ENCODE measurements around the gene ASPG.

The ASPG gene

DNA sequence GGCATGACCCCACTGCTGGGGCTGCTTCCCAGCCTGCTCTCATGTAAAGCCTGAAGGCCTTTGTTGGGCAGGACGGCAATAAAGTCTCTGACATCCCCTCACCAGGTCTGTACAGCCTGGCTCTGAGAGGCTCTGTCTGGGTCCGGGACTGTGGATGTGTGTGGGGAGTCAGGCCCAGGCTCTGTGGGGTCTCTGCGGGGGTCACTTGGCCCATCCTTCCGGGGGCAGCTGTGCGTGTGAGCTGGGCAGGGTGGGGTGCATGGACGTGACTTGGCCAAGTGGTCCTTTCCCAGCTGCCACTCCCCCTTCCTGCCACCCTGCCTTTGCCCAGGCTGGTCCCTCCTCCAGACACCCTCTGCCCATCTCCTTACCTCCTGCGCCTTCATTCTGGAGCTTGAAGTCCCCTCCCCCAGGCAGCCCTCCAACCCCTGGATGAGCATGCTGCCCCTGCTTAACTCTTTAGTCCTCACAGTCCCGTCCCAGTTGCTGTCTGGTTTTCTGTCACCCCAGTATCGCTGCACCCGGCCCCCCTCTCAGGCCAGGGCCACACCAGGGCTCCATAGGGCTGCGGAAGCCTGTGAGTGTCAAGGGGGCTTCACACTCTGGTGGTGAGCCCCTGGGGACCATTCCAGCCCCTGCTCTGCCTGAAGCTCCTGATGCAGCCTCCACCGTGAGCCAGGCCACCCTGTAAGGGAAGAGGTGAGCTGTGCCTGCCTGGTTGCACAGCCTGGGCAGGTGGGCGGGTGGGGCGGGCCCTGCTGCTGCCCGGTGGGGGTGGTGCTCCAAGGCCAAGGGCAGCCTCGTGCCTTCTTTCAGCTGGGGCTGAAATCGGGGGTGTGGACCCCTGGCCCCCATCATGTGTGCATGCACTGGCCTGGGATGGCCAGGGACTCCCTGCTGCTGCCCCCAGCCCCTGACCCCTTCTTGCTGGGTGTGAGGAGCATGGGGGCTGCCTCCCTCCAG, 27.4 kb downstream of the ASPG start:
- no peak for DNase-seq (ENCODE audit: low read depth, low spot score)
- H3K4me3 ChIP-seq (ENCODE audit: low read length) = no peak overlapping the region

DNA sequence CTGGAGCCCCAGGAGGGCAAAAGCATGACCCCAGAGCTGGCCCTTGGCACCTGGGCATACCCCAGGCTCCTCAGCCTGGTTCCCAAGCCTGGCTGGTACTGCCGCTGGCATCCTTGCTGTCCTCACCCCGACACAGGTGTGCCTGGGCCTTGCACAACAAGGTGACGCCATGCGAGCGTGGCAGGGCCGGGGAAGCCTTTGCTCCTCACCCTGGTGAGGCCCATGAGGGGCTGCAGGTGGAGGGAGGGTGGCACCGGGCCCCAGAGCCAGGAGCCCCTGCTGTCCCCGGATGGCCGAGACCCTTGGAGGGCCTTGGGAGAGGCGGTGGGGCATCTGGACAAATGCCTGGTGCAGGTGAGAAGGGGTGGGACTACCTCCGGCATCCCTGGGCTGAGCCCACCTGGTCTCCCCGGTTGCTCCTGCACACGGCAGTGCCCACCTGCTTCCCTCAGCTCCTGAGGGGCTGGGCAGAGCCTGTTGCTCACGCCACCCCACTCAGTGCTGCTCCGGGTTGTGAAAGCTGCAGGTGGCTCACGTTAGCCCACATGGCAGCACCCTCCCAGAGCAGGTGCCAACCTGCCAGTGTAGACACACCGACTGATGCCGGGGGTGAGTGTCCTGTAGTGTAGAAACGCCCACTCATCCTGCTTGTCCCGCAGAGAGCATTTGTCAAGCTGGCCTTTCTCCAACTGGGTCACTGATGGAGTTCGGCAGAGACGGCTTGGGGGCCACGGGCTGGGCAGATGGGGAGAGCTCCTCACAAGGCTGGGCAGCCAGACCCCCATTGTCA, 28.3 kb downstream of the ASPG start:
- no peak overlapping the region for H3K4me3 ChIP-seq (ENCODE audit: low read length)
- DNase-seq (ENCODE audit: low read depth, low spot score) = no peak

DNA sequence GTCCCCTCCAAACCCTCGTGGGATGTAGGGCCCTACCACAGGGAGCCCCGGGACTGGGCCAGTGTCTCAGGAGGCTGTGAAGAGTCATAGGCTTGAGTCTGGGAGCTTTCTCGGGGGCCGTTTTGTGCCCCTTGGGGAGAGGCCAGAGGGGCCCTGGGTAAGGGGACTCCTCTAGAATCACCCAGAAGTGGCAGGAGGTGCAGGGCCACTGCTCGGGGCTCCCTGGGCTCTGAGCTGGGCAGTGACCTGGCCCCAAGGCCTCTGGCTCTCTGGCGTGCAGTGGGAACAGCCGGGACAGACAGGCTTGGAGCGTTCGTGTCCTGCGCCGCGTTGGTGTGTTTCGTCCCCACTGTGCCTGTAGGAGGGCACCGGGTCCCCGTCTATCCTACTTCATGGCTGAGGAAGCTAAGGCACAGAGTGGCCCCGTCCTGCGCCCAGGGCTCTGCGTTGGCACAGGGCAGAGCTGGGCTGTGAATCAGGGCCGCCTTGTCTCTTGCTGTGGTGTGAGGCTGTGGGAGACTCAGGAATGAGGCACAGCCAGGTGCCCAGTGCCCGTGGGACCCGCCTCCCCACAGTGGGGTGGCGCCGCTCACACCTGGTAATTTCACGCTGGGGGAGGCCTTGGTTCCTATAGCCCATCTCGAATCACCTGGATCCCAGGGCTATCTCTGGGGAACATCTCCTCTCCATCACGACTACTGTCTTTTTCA, 29.1 kb downstream of the ASPG start:
- DNase-seq (ENCODE audit: low read depth, low spot score) = no peak
- H3K4me3 ChIP-seq (ENCODE audit: low read length) = no peak overlapping the region

GRCh38 chr14:104115131-104115600, 29.7 kb downstream of the ASPG start:
- no peak overlapping the region for H3K4me3 ChIP-seq (ENCODE audit: low read length)
- DNase-seq (ENCODE audit: low read depth, low spot score) = no peak

DNA sequence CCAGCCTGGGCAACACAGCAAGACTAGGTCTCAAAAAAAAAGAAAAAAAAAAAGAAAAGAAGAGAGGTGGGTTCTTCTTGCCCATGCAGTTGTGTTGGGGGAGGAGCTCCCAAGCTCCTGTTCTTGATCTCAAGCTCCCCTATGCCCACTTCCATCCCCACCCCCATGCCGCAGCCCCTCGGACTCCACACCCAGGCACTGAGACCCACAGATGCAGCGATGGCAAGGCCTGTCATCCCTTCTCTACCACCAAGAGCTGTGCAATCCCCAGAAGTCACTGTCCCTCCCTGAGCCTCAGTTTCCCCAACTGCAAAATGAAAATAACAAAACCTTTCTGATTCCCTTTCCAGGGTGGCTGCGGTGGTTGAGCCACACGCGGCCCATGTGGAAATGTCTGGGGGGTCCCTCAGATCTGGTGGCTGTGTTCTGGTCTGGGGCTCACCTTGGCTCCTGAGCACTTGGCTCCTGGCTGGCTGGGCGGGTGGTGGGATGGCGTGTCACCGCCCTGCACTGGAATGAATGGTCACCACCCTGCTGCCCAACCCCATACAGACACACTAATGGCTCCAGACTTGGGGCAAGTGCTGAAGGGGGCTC, 30.3 kb downstream of the ASPG start:
- DNase-seq (ENCODE audit: low read depth, low spot score) = no peak
- peak overlapping the region; percentile 40 for H3K4me3 ChIP-seq (ENCODE audit: low read length)

DNA sequence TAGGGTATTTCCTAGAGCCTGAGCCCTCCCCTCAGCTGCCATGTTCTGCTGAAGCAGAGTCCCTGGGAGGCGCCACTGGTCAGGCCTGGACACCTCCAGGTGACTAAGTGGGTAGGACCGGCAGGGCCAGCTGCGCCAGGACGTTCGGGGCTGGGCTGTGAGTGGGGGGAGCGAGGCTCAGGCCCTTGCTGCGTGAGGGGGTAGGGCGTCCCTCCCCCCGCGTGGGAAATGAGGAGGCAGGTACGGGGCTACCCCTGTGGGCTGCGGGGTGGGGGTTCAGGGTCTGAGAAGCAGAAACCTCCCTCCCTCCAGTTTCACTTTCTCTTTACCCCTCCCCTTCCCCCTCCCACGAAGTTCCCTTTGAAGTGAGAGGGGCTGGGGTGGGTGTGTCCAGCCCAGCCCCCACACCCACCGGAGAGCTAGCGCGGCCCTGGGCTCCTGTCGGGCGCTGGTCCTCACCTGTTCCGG, 30.8 kb downstream of the ASPG start:
- no peak for DNase-seq (ENCODE audit: low read depth, low spot score)
- H3K4me3 ChIP-seq (ENCODE audit: low read length) = peak overlapping the region; percentile 40

DNA sequence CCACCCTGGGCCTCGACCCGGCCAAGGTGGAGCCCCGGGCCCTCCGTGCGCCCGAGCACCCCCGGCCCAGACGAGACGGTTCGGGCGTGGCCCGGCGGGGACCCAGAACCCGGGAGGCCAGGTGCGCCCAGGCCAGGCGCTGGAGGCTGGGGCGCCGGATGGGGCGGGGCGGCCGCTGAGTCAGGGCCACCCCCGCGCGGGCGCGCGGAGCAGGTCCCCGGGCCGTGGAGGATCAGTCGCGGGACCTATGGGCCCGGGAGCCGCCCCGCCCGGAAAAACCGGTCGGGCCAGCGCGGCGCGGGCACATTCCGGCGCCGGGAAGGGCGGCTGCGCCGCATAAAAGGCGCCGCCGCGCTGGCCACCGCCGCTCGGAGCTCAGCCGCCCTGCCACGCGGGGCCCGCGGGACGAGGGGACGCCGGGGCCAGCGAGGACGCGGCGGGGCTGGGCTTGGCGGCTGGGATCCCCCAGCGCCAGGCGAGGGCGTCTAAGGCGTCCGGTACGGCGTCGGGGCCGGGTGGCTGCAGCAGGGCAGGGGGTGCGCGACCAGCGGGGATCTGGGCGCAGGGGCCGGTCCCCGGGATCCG, 31.3 kb downstream of the ASPG start:
- DNase-seq (ENCODE audit: low read depth, low spot score) = no peak
- peak overlapping the region; percentile 40; the same call in 1 of the 2 replicates for H3K4me3 ChIP-seq (ENCODE audit: low read length)

DNA sequence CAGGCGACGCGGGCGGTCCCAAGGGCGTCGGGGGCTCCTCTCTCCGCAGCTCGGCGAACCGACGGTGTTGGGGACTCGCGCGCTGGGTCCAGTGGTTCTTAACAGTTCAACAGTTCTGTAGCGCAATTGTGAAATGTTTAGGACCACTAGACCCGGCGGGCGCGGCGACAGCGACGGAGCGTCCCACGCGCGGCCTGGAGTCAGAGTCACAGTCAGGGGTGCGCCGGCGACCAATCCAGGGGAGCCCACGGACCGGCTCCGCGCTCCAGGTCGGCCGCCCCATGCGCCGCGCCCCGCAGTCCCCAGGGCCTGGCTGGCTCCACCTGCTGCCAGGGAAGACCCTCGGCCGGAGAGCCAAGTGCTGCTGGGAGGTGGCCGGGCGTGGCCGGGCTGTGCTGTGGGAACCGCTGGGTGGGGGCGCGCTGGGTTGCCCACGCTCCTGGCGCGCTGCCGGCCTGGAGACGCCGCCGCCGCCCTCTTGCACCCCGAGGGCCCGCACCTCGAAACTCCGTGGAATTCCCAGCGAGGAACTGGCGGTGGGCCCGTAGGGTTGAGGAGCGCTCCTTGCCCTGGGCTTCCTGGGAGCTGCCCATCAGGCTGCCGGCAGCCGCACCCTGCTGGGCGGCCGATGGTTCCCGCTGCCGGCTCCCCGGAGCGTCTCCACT, 32.0 kb downstream of the ASPG start:
- DNase-seq (ENCODE audit: low read depth, low spot score) = no peak
- no peak overlapping the region for H3K4me3 ChIP-seq (ENCODE audit: low read length)

- no peak overlapping the region for H3K4me3 ChIP-seq (ENCODE audit: low read length)
- no peak for DNase-seq (ENCODE audit: low read depth, low spot score)
These were observed 32.7 kb downstream of the ASPG start for GRCh38 chr14:104118006-104118844.

DNA sequence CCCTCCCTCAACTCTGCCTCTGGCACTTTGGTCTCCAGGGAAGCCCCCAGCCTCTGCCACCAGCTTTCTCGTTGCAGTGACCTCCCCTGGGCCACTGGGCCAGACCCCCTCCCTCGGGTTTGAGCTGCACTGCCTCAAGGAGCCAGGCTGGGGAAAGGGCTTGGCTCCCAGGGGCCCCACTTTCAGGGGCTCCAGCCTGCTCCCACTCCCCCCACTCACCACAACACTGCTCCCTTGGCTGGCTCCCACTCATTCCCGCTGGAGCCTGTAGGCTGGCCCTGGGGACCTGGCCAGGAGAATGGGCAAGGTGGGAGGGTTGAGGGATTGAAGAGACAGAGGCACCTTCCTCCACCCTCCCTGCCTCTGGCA, 33.6 kb downstream of the ASPG start:
- H3K4me3 ChIP-seq (ENCODE audit: low read length) = no peak overlapping the region
- no peak for DNase-seq (ENCODE audit: low read depth, low spot score)

- H3K4me3 ChIP-seq (ENCODE audit: low read length) = no peak overlapping the region
- no peak for DNase-seq (ENCODE audit: low read depth, low spot score)
These were observed 34.2 kb downstream of the ASPG start for GRCh38 chr14:104119488-104120251.

- DNase-seq (ENCODE audit: low read depth, low spot score) = no peak
- H3K4me3 ChIP-seq (ENCODE audit: low read length) = no peak overlapping the region
These were observed 34.8 kb downstream of the ASPG start for GRCh38 chr14:104120281-104120741.

DNA sequence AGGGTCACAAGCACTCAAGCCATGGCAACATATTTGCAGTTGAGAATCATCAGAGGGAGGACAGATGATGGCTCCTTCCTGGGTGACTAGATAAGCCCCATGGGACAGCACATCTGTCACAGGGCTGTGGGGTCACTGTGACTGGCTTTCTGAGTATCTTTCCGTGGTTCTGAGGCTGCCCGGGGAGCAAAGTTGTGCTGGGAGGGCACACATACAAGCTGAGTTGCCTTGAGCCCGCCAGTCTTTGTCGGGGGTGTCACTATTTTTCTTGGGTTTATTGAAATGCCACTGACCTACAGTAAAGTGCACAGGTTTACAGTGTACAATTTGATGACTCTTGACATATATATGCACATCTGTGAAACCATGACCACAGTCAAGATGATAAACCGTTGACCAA, 35.6 kb downstream of the ASPG start:
- no peak overlapping the region for H3K4me3 ChIP-seq (ENCODE audit: low read length)
- DNase-seq (ENCODE audit: low read depth, low spot score) = no peak

DNA sequence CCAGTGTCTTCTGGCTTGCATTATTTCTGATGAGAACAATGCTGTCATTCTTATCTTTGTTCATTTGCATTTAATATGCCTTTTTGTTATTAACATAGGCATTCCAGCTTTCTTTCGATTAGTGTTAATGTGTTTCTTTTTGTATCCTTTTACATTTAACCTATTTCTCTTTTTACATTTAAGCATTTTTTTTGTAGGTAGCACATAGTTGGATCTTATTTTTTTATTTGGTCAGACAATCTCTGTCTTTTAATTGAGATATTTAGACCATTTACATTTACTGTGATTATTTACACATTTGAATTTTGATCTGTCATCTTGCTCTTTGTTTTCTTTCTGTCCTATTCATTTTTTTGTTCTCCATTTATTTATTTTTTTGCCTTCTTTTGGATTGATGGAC, 38.4 kb downstream of the ASPG start:
- H3K4me3 ChIP-seq (ENCODE audit: low read length) = no peak overlapping the region
- no peak for DNase-seq (ENCODE audit: low read depth, low spot score)

DNA sequence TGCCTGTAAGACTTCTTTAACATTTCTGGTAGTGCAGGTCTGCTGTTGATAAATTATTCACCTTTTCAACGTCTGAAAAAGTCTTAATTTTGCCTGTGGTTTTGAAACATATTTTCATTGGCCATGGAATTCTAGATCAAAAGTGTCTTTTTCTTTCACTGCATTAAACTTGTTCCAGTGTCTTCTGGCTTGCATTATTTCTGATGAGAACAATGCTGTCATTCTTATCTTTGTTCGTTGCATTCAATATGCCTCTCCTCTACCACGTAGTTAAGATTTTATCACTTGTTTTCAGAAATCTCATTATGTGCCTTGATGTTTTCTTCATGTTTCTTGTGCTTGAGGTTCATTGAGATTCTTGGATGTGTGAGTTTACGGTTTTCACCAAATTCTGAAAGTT, 39.5 kb downstream of the ASPG start:
- no peak overlapping the region for H3K4me3 ChIP-seq (ENCODE audit: low read length)
- DNase-seq (ENCODE audit: low read depth, low spot score) = no peak

DNA sequence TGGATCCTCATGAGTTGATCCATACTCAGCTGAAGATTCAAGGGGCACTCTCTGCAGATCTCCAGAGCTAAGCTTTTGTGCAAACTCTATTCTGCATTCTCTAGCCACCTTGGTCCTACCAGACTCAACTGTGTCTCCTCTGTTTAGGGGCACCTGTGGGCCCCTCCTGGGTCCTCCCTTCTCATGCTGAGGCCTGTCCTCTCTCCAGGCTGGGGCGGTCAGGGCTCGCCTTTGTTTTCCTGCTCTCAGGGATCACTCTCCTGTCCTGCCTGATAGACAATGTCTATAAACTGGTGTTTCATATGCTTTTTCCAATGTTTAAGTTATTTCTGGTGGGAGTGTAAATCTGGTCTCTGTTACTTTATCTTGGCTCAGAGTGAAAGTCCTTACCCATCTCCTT, 41.3 kb downstream of the ASPG start:
- DNase-seq (ENCODE audit: low read depth, low spot score) = no peak
- no peak overlapping the region for H3K4me3 ChIP-seq (ENCODE audit: low read length)

DNA sequence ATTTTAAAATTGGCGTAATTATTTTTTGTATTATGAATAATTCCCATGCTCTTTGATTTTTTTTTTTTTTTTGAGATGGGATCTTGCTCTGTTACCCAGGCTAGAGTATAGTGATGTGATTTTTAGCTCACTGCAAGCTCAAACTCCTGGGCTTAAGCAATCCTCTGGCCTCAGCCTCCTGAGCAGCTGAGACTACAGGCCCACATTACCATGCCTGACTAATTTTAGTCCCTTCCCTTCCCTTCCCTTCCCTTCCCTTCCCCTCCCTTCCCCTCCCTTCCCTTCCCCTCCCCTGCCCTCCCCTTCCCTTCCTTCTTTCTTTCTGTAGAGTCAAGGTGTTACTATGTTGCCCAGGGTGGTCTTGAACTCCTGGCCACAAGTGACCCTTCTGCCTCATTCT, 43.5 kb downstream of the ASPG start:
- DNase-seq (ENCODE audit: low read depth, low spot score) = no peak
- no peak overlapping the region for H3K4me3 ChIP-seq (ENCODE audit: low read length)
